ENCODE measurements around the gene OR4C3. TPM values are rescaled to one million over a fixed set of nuclear protein-coding genes. Genes with fewer than 3 reads are reported as not detected.
"Not testable (repeated sequence)": the region's sequence is repeated elsewhere in the genome, so short reads cannot be mapped to it uniquely, and the experiment has no call there.

OR4C3 gene
- total and polyA plus RNA-seq, 9 of the 15 experiments (the other 6 are each of a cell fraction or from before 2014, with no cell fraction given), result not detected

DNA sequence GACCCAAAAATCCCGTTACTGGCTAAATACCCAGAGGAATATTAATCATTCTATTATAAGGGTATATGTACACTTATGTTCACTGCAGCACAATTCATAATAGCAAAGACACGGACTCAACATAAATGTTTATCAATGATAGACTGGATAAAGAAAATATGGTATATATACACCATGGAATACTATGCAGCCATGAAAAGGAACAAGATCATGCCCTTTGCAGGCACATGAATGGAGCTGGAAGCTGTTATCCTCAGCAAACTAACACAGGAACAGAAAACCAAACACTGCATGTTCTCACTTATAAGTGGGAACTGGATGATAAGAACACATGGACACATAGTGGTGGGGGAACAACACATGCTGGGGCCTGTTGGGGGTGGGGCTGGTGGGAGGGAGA is 11.1 kb upstream of the OR4C3 start:
- H3K27ac ChIP-seq (ENCODE audit: extremely low read depth, low read depth, low read length); ATAC-seq; H3K9ac ChIP-seq (ENCODE audit: insufficient read depth in 1 of 2, low read depth in 2 of 2, low read length in 2 of 2); intact Hi-C loops (cut with micrococcal nuclease); H3K9me1 ChIP-seq (ENCODE audit: control insufficient read depth, insufficient read depth, low read length); H4K20me1 ChIP-seq (replicated peaks; ENCODE audit: control insufficient read depth, insufficient read depth, low read length); CTCF ChIA-PET (ENCODE audit: low intra/inter-chr PET ratio); FAIRE-seq; H3K4me1 ChIP-seq (replicated peaks in 1 of 2; ENCODE audit: control insufficient read depth in 2 of 2, insufficient read depth in 2 of 2, low read length in 2 of 2); H2AFZ ChIP-seq (ENCODE audit: low read depth, low read length); H3K4me3 ChIP-seq; H3K36me3 ChIP-seq (ENCODE audit: control insufficient read depth, insufficient read depth, low read length); H3K27me3 ChIP-seq (ENCODE audit: control insufficient read depth in 2 of 2, insufficient read depth in 2 of 2, low read length in 2 of 2); in situ Hi-C loops (cut with MboI); H3K9me3 ChIP-seq (replicated peaks; ENCODE audit: control insufficient read depth, insufficient read depth, low read depth, low read length); POLR2A ChIA-PET; H3K79me2 ChIP-seq (ENCODE audit: control insufficient read depth, insufficient read depth, low read length); H3K4me2 ChIP-seq (ENCODE audit: insufficient read depth, low read length); DNase-seq (ENCODE audit: extremely low read depth in 1 of 4, low spot score in 3 of 4); BruUV-seq (replicated peaks): not testable (repeated sequence)
- 0% methylated on average over 2 of the region's 2 CpGs for WGBS (ENCODE audit: insufficient coverage, low coverage, missing lambda C conversion rate)
- TF ChIP-seq ZNF146 (CRISPR knock-in tag; IDR thresholded peaks at IDR 0.05; ENCODE audit: unreplicated experiment), result peak; percentile 77

DNA sequence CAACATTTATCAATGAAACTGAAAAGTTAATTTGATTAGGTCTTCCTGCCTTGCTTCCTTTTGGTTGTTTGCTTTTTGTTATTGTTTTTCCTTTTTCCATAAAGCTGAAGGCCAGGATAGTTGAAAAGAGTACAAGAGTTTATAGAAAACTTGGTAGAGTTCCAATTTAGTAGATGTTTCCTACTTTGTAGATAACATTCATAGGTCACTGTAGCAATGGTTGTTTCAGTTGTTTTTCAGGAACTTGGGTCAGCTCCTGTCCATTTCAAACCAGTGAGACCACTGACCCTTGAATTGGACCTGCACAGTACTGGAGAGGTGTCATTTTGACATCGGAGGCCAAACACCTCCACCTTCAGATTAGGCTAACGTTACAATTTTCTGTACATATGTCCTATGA is 4.9 kb upstream of the OR4C3 start:
- 0% methylated on average over 2 of the region's 2 CpGs for WGBS (ENCODE audit: insufficient coverage, low coverage, missing lambda C conversion rate)
- in situ Hi-C loops (cut with MboI); H3K4me2 ChIP-seq (ENCODE audit: insufficient read depth, low read length); H3K4me1 ChIP-seq (replicated peaks in 1 of 2; ENCODE audit: control insufficient read depth in 2 of 2, insufficient read depth in 2 of 2, low read length in 2 of 2); H3K27me3 ChIP-seq (ENCODE audit: control insufficient read depth in 2 of 2, insufficient read depth in 2 of 2, low read length in 2 of 2); H4K20me1 ChIP-seq (replicated peaks; ENCODE audit: control insufficient read depth, insufficient read depth, low read length); H3K27ac ChIP-seq (ENCODE audit: extremely low read depth, low read depth, low read length); CTCF ChIA-PET (ENCODE audit: low intra/inter-chr PET ratio); FAIRE-seq; BruUV-seq (replicated peaks); H3K9me3 ChIP-seq (replicated peaks; ENCODE audit: control insufficient read depth, insufficient read depth, low read depth, low read length); H3K4me3 ChIP-seq; H2AFZ ChIP-seq (ENCODE audit: low read depth, low read length); H3K79me2 ChIP-seq (ENCODE audit: control insufficient read depth, insufficient read depth, low read length); H3K36me3 ChIP-seq (ENCODE audit: control insufficient read depth, insufficient read depth, low read length); ATAC-seq; DNase-seq (ENCODE audit: extremely low read depth in 1 of 4, low spot score in 3 of 4); H3K9me1 ChIP-seq (ENCODE audit: control insufficient read depth, insufficient read depth, low read length); H3K9ac ChIP-seq (ENCODE audit: insufficient read depth in 1 of 2, low read depth in 2 of 2, low read length in 2 of 2); POLR2A ChIA-PET: not testable (repeated sequence)
- intact Hi-C loops (cut with micrococcal nuclease), result loop anchor here (10.0 kb wide), 1 partner anchor 55 kb away; the partner anchor contains the start of gene OR4X1
